Effector memory CD4-positive, alpha-beta T cell (primary cell): Measurements from ENCODE around the gene RBPMS2.
A peak's percentile ranks its signal among the peaks of the same experiment; 100 is the strongest.

ENCODE experiments used
- DNase-seq, 3 donors: peaks; one replicate each; pipeline ENCODE4 v3.0.0-alpha.2; 2020
- H3K27ac ChIP-seq: 2 replicates; pipeline ENCODE4 v1.7.0; 2013; ENCODE audit warnings: mild to moderate bottlenecking, low read length, moderate library complexity; ENCODE audit not compliant: insufficient read depth, poor library complexity, severe bottlenecking
- H3K27me3 ChIP-seq: replicated peaks from 2 replicates; pipeline ENCODE4 v1.7.0; 2013; ENCODE audit warnings: mild to moderate bottlenecking, low read length; ENCODE audit not compliant: insufficient read depth, control insufficient read depth, poor library complexity, severe bottlenecking
- H3K36me3 ChIP-seq: 2 replicates; pipeline ENCODE4 v1.7.0; 2013; ENCODE audit warnings: mild to moderate bottlenecking, low read length, moderate library complexity; ENCODE audit not compliant: control insufficient read depth, insufficient read depth
- H3K4me1 ChIP-seq: 2 replicates; pipeline ENCODE4 v1.7.0; 2013; ENCODE audit warnings: low read length, mild to moderate bottlenecking; ENCODE audit not compliant: control insufficient read depth, insufficient read depth, poor library complexity, severe bottlenecking
- H3K4me3 ChIP-seq: 2 replicates; pipeline ENCODE4 v1.7.0; 2013; ENCODE audit warnings: low read length, low read depth, mild to moderate bottlenecking; ENCODE audit not compliant: insufficient read depth, poor library complexity, severe bottlenecking
- H3K9me3 ChIP-seq: 2 replicates; pipeline ENCODE4 v1.7.0; 2013; ENCODE audit warnings: mild to moderate bottlenecking, low read length, moderate library complexity; ENCODE audit not compliant: control insufficient read depth

The RBPMS2 gene

GRCh38 chr15:64697911-64698369, 77.4 kb downstream of the RBPMS2 start:
- Histone ChIP-seq H3K9me3 (no peaks in the 10 kb centered on the region), H3K4me1 (peaks cover 39% of the 10 kb centered on the region), H3K27me3 (no peaks in the 10 kb centered on the region), H3K27ac (peak overlapping the region; percentile 10), H3K36me3 (no peaks in the 10 kb centered on the region), H3K4me3 (no peak overlapping the region)
- DNase-seq = no peak

- no peaks in the 10 kb centered on the region for H3K9me3 ChIP-seq
- no peak overlapping the region for H3K4me3 ChIP-seq
- DNase-seq = no peak
- peaks cover 26% of the 10 kb centered on the region for H3K4me1 ChIP-seq
- no peaks in the 10 kb centered on the region for H3K36me3 ChIP-seq
- H3K27ac ChIP-seq = no peak overlapping the region
- H3K27me3 ChIP-seq = no peaks in the 10 kb centered on the region
Measured at GRCh38 chr15:64696481-64696880, 78.9 kb downstream of the RBPMS2 start.

GRCh38 chr15:64695561-64695992, 79.8 kb downstream of the RBPMS2 start:
- no peak overlapping the region for H3K27ac ChIP-seq
- peaks cover 18% of the 10 kb centered on the region for H3K4me1 ChIP-seq
- peaks cover 8% of the 10 kb centered on the region for H3K36me3 ChIP-seq
- DNase-seq = no peak
- no peaks in the 10 kb centered on the region for H3K9me3 ChIP-seq
- H3K27me3 ChIP-seq = no peaks in the 10 kb centered on the region
- no peak overlapping the region for H3K4me3 ChIP-seq

- H3K27ac ChIP-seq = no peak overlapping the region
- no peaks in the 10 kb centered on the region for H3K27me3 ChIP-seq
- peaks cover 11% of the 10 kb centered on the region for H3K4me1 ChIP-seq
- no peaks in the 10 kb centered on the region for H3K9me3 ChIP-seq
- no peak for DNase-seq
- no peak overlapping the region for H3K4me3 ChIP-seq
- H3K36me3 ChIP-seq = peaks cover 16% of the 10 kb centered on the region
Measured at GRCh38 chr15:64694816-64695215, 80.6 kb downstream of the RBPMS2 start.

- H3K27ac ChIP-seq = no peak overlapping the region
- no peak for DNase-seq
Measured at GRCh38 chr15:64693134-64693533, 82.3 kb downstream of the RBPMS2 start.

GRCh38 chr15:64691896-64692565, 83.4 kb downstream of the RBPMS2 start:
- no peak overlapping the region for H3K27ac ChIP-seq

More at GRCh38 chr15:64693134-64693533, 82.3 kb downstream of the RBPMS2 start:
- H3K27me3 ChIP-seq = no peaks in the 10 kb centered on the region
- peaks cover 6% of the 10 kb centered on the region for H3K4me1 ChIP-seq
- H3K4me3 ChIP-seq = no peak overlapping the region
- H3K9me3 ChIP-seq = no peaks in the 10 kb centered on the region
- peaks cover 30% of the 10 kb centered on the region for H3K36me3 ChIP-seq

GRCh38 chr15:64690578-64691296, 84.7 kb downstream of the RBPMS2 start:
- H3K36me3 ChIP-seq = peaks cover 45% of the 10 kb centered on the region
- no peaks in the 10 kb centered on the region for H3K4me1 ChIP-seq
- no peaks in the 10 kb centered on the region for H3K27me3 ChIP-seq
- H3K9me3 ChIP-seq = no peaks in the 10 kb centered on the region
- DNase-seq = no peak
- no peak overlapping the region for H3K4me3 ChIP-seq
- no peak overlapping the region for H3K27ac ChIP-seq

More at GRCh38 chr15:64691896-64692565, 83.4 kb downstream of the RBPMS2 start:
- Histone ChIP-seq H3K27me3 (no peaks in the 10 kb centered on the region), H3K36me3 (peaks cover 41% of the 10 kb centered on the region), H3K4me1 (no peaks in the 10 kb centered on the region), H3K4me3 (no peak overlapping the region), H3K9me3 (no peaks in the 10 kb centered on the region)
- DNase-seq = no peak

- Histone ChIP-seq H3K4me1 (no peaks in the 10 kb centered on the region), H3K27ac (no peak overlapping the region)
- DNase-seq = no peak
Measured at GRCh38 chr15:64690008-64690407, 85.4 kb downstream of the RBPMS2 start.

More at GRCh38 chr15:64690008-64690407, 85.4 kb downstream of the RBPMS2 start:
- Histone ChIP-seq H3K27me3 (no peaks in the 10 kb centered on the region), H3K9me3 (no peaks in the 10 kb centered on the region), H3K36me3 (peaks cover 45% of the 10 kb centered on the region), H3K4me3 (no peak overlapping the region)
